K562 (cell line): ENCODE data around the gene COL13A1. TPM values are rescaled to one million over a fixed set of nuclear protein-coding genes. Genes with fewer than 3 reads are reported as not detected.

Experiments used
- ATAC-seq: fragments of 200-7000 bp; cut with Tn5 transposase; 3 replicates; pipeline ENCODE4 v1.9.1; 2020; ENCODE audit warnings: moderate library complexity
- BruUV-seq: library from RNA; stranded (reverse); fragments of 400-500 nt; replicated peaks from 2 replicates; lab custom pipeline; 2021; lab: Mats Ljungman, UMichigan
- CTCF ChIA-PET: fragments of 300-600 bp; formaldehyde crosslinking; extraction: SDS; loops from one replicate; lab custom pipeline; 2021; ENCODE audit warnings: low intra/inter-chr PET ratio; lab: Yijun Ruan, JAX
- POLR2A ChIA-PET: fragments of 300-600, 350-650 bp; sonication (Branson Sonifier 250); formaldehyde crosslinking; extraction: SDS; loops from one replicate; lab custom pipeline; 2021; ENCODE audit warnings: antibody characterized with exemption, inconsistent platforms; lab: Yijun Ruan, JAX
- DNase-seq, 4 experiments: peaks; one replicate each; pipeline versions ENCODE4 v3.0.0 to v3.0.0-alpha.2; 2011 to 2018; ENCODE audit warnings: low spot score in 3 of 4, mixed read lengths in 3 of 4; ENCODE audit errors: extremely low read depth in 1 of 4
- FAIRE-seq: peaks from 2 replicates; lab custom pipeline; 2011; peaks lifted over from hg19 to GRCh38; lab: Jason Lieb, UNC
- H2AFZ ChIP-seq: 2 replicates; pipeline ENCODE4 v1.6.0; 2011; ENCODE audit warnings: low read depth, low read length, control low read depth, inconsistent platforms
- H3K27ac ChIP-seq: fragments of 200-600 bp; 3 replicates; pipeline ENCODE4 v1.8.0; 2011; ENCODE audit warnings: low read depth, mild to moderate bottlenecking, control low read depth, inconsistent platforms, low read length, moderate library complexity, mixed read lengths; ENCODE audit errors: extremely low read depth
- H3K27me3 ChIP-seq, 2 experiments: fragments of 300-600 bp in 1 of 2; 2 replicates in 1 of 2; 3 replicates in 1 of 2; pipeline versions ENCODE4 v1.6.0 to v1.8.0; 2011; ENCODE audit warnings: inconsistent platforms in 2 of 2, low read length in 2 of 2, mild to moderate bottlenecking in 1 of 2, mixed read lengths in 1 of 2, moderate library complexity in 1 of 2; ENCODE audit not compliant: control insufficient read depth in 2 of 2, insufficient read depth in 2 of 2
- H3K36me3 ChIP-seq: fragments of 300-600 bp; 3 replicates; pipeline ENCODE4 v1.8.0; 2011; ENCODE audit warnings: mild to moderate bottlenecking, low read length, inconsistent platforms; ENCODE audit not compliant: control insufficient read depth, insufficient read depth
- H3K4me1 ChIP-seq, 2 experiments: fragments of 200-600 bp in 1 of 2; replicated peaks in 1 of 2; 2 replicates in 1 of 2; 3 replicates in 1 of 2; pipeline versions ENCODE4 v1.5.1 to v1.8.0; 2011; ENCODE audit warnings: inconsistent platforms in 2 of 2, low read length in 2 of 2, mild to moderate bottlenecking in 1 of 2, mixed read lengths in 1 of 2, moderate library complexity in 1 of 2; ENCODE audit not compliant: control insufficient read depth in 2 of 2, insufficient read depth in 2 of 2
- H3K4me2 ChIP-seq: 2 replicates; pipeline ENCODE4 v1.6.1; 2011; ENCODE audit warnings: low read length, control low read depth, inconsistent platforms, mixed read lengths; ENCODE audit not compliant: insufficient read depth
- H3K4me3 ChIP-seq: fragments of 200-600 bp; sonication (generic), shearing (Covaris generic); 2 replicates; pipeline ENCODE4 v1.5.1; 2016; ENCODE audit warnings: control low read depth, inconsistent platforms
- H3K79me2 ChIP-seq: fragments of 200-600 bp; 3 replicates; pipeline ENCODE4 v1.8.0; 2011; ENCODE audit warnings: low read length, inconsistent platforms; ENCODE audit not compliant: control insufficient read depth, insufficient read depth
- H3K9ac ChIP-seq, 2 experiments: 2 replicates each; pipeline versions ENCODE4 v1.6.0 to v1.6.1; 2011; ENCODE audit warnings: low read depth in 2 of 2, low read length in 2 of 2, control low read depth in 1 of 2, inconsistent platforms in 1 of 2, mild to moderate bottlenecking in 1 of 2, mixed read lengths in 1 of 2; ENCODE audit not compliant: insufficient read depth in 1 of 2
- H3K9me1 ChIP-seq: one replicate; pipeline ENCODE4 v1.6.0; 2011; ENCODE audit warnings: inconsistent platforms, mild to moderate bottlenecking, low read length, moderate library complexity; ENCODE audit not compliant: control insufficient read depth, insufficient read depth
- H3K9me3 ChIP-seq: replicated peaks from 2 replicates; pipeline ENCODE4 v1.5.1; 2011; ENCODE audit warnings: low read depth, low read length, inconsistent platforms; ENCODE audit not compliant: control insufficient read depth, insufficient read depth
- H4K20me1 ChIP-seq: replicated peaks from 2 replicates; pipeline ENCODE4 v1.6.1; 2011; ENCODE audit warnings: low read length, inconsistent platforms, mixed read lengths; ENCODE audit not compliant: control insufficient read depth, insufficient read depth
- CREM ChIP-seq: IDR thresholded peaks from 2 replicates; pipeline ENCODE4 v1.6.1; 2014; ENCODE audit warnings: antibody characterized with exemption, low read depth
- MAZ ChIP-seq, 2 experiments: fragments of 450-650 bp in 1 of 2; sonication (generic) in 1 of 2; formaldehyde crosslinking; IDR thresholded peaks in 1 of 2; conservative IDR thresholded peaks in 1 of 2; 2 replicates each; pipeline versions ENCODE4 v1.4.0 to v1.5.0; 2020; ENCODE audit warnings: mild to moderate bottlenecking in 1 of 2, missing genetic modification reagents in 1 of 2
- MTF1 ChIP-seq: fragments of 250-450 bp; sonication (Bioruptor Pico); IDR thresholded peaks from 2 replicates; pipeline ENCODE4 v1.9.0; 2021; ENCODE audit warnings: moderate library complexity, mild to moderate bottlenecking, inconsistent platforms, borderline replicate concordance
- NFATC3 ChIP-seq: fragments of 450-650 bp; IDR thresholded peaks from 2 replicates; pipeline ENCODE4 v1.6.1; 2017; ENCODE audit warnings: mild to moderate bottlenecking
- TBP ChIP-seq: optimal IDR thresholded peaks from 2 replicates; pipeline ENCODE3; 2011; ENCODE audit warnings: low read depth, low read length, improper control_type of control experiment
- TSC22D4 ChIP-seq: fragments of 450-650 bp; IDR thresholded peaks from 2 replicates; pipeline ENCODE4 v1.6.1; 2016; ENCODE audit warnings: missing genetic modification characterization, missing biosample characterization, control low read depth
- ZNF707 ChIP-seq: fragments of 250-450 bp; sonication (Bioruptor Pico); conservative IDR thresholded peaks from 2 replicates; pipeline ENCODE4 v1.8.0; 2022; ENCODE audit warnings: inconsistent platforms, mild to moderate bottlenecking, moderate library complexity
- ZZZ3 ChIP-seq: fragments of 450-650 bp; IDR thresholded peaks from 2 replicates; pipeline ENCODE4 v1.6.1; 2016; ENCODE audit warnings: antibody characterized with exemption, mild to moderate bottlenecking, moderate library complexity
- WGBS: fragments of 100-300 bp; shearing (Covaris generic); methylation state at CpG from one replicate; pipeline ENCODE4 v1.1.6; 2016; ENCODE audit warnings: low coverage, mixed read lengths; ENCODE audit not compliant: insufficient coverage; ENCODE audit errors: missing lambda C conversion rate; 5-methylcytosine and 5-hydroxymethylcytosine counted together
- in situ Hi-C: fragments of 300-500 bp; cut with MboI; formaldehyde crosslinking; loops from 4 replicates; pipeline ENCODE4 v1.15.0; 2018; ENCODE audit warnings: inconsistent platforms, mixed read lengths
- intact Hi-C: fragments of 100-400 bp; cut with micrococcal nuclease; formaldehyde crosslinking; loops from 2 replicates; pipeline ENCODE4 v1.14.2; 2022
- polyA plus RNA-seq, 8 experiments: library from polyadenylated mRNA; depleted of rRNA in 4 of 8; stranded (reverse) in 5 of 8; unstranded in 3 of 8; fragments of >200 nt; fragmentation: Nextera tagmentation in 2 of 8; fragmentation: Illumina TruSeq in 1 of 8; extraction: Ambion mirVana in 2 of 8; extraction: Trizol in 1 of 8; gene quantifications; 2 replicates each; pipeline versions ENCODE4 v1.2.1 to v1.2.3, GENCODE V29; 2011 to 2014; ENCODE audit warnings: inconsistent platforms in 1 of 8, missing spikeins in 1 of 8
- total RNA-seq, 7 experiments: library from RNA; depleted of rRNA in 6 of 7; stranded (reverse); fragments of >200 nt in 6 of 7; fragmentation: Illumina TruSeq in 2 of 7; extraction: Trizol in 2 of 7; gene quantifications; 2 replicates each; pipeline versions ENCODE4 v1.2.1 to v1.2.3, GENCODE V29; 2011 to 2021; ENCODE audit warnings: low replicate concordance in 1 of 7
- TF ChIP-seq, protein P1 (sequence below): fragments of 450-650 bp; formaldehyde crosslinking; IDR thresholded peaks from 2 replicates; pipeline ENCODE4 v1.4.0; 2020; ENCODE audit warnings: mild to moderate bottlenecking, moderate library complexity
- TF ChIP-seq, protein P2 (sequence below): fragments of 250-450 bp; sonication (Bioruptor Pico); IDR thresholded peaks from 2 replicates; pipeline ENCODE4 v1.4.0; 2020; ENCODE audit warnings: mild to moderate bottlenecking, moderate library complexity
- TF ChIP-seq, protein P3 (sequence below): fragments of 450-650 bp; IDR thresholded peaks from 2 replicates; pipeline ENCODE4 v1.6.1; 2017; ENCODE audit warnings: antibody characterized with exemption
- TF ChIP-seq, protein P4 (sequence below): fragments of 250-450 bp; sonication (Bioruptor Pico); IDR thresholded peaks from 2 replicates; pipeline ENCODE4 v1.8.0; 2022; ENCODE audit warnings: moderate library complexity, mild to moderate bottlenecking, inconsistent platforms

COL13A1 gene
- total and polyA plus RNA-seq, 9 of the 15 experiments (the other 6 are each of a cell fraction or from before 2014, with no cell fraction given): not detected

DNA sequence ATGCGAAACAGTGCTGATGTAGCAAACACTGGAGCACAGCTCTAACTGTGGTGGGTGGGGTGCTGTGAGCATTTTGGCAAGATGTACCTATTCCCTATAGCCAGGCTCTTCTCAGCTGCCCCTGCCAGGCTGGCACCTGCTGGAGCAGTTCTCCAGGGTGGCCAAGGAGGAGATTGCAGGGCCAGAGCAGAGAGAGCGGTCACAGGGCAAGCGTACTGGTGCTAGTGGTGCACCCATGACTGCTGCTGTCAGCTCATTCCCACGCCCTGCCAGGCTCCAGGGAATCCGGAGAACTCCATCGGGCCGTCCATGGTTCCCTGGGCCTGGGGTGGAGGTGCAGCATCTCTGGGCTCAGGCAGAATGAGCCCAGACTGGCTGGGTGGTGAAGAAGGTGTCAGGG, 2.1 kb downstream of the COL13A1 start (continued):
- TF ChIP-seq MAZ (CRISPR knock-in tag; conservative IDR thresholded peaks at IDR 0.05 in 1 of 2, IDR thresholded peaks at IDR 0.05 in 1 of 2): no peak
- TF ChIP-seq ZNF707 (CRISPR knock-in tag): no peak
- TF ChIP-seq CREM: no peak
- TF ChIP-seq, all 486 proteins: peak for 0

DNA sequence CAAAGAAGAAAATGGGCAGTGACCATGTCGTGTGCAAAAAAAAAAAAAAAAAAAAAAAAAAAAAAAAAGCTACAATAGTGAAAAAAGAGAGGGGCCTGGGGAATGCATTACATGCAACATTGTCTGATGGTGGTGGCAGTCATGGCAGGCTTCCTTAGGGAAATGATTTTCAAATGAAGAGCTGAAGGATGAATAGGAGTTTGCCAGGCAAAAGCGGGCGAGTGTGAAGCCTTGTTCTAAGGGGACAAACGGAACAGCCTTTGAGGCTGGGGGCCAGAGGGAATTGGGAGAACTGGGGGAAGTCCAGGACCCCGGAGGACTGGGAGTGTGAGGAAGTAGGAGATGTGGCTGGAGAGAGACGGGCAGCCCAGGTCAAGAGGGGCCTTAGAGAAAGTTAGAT, 3.1 kb downstream of the COL13A1 start:
- H3K27ac ChIP-seq: no peak overlapping the region
- no peak for DNase-seq
- no peak overlapping the region for H3K4me2 ChIP-seq
- H3K9ac ChIP-seq: no peak overlapping the region
- ChIA-PET POLR2A (no interaction called here), CTCF (interaction anchor here (0.5 kb wide), 1 partner anchor 226 kb away, joined by 3 read pairs; no protein-coding TSS in a partner anchor)
- H3K79me2 ChIP-seq: no peaks in the 10 kb centered on the region
- in situ Hi-C loops: no loop called here
- no peak for ATAC-seq
- H3K36me3 ChIP-seq: no peaks in the 10 kb centered on the region
- H3K4me1 ChIP-seq: peaks cover 0 to 13% of the 10 kb centered on the region in 2 experiments; a peak in 1 of 5 replicates
- FAIRE-seq: no peak
- peaks cover 7% of the 10 kb centered on the region for H4K20me1 ChIP-seq
- H3K9me1 ChIP-seq: no peaks in the 10 kb centered on the region
- H3K9me3 ChIP-seq: no peaks in the 10 kb centered on the region; the same call in 1 of the 2 replicates
- no peak overlapping the region for H2AFZ ChIP-seq
- H3K4me3 ChIP-seq: no peak overlapping the region
- peaks cover 24 to 72% of the 10 kb centered on the region in 2 experiments; a peak in 4 of 5 replicates for H3K27me3 ChIP-seq
- WGBS: 0% methylated on average over 6 of the region's 6 CpGs
- no TSS peak for BruUV-seq
- intact Hi-C loops: loop anchor here (5.0 kb wide), 1 partner anchor 162 kb away; no protein-coding TSS in a partner anchor
- TF ChIP-seq NFATC3 (no peak), ZZZ3 (no peak), MTF1 (no peak), TBP (no peak), TSC22D4 (tag) (no peak)
- TF ChIP-seq, protein P1, sequence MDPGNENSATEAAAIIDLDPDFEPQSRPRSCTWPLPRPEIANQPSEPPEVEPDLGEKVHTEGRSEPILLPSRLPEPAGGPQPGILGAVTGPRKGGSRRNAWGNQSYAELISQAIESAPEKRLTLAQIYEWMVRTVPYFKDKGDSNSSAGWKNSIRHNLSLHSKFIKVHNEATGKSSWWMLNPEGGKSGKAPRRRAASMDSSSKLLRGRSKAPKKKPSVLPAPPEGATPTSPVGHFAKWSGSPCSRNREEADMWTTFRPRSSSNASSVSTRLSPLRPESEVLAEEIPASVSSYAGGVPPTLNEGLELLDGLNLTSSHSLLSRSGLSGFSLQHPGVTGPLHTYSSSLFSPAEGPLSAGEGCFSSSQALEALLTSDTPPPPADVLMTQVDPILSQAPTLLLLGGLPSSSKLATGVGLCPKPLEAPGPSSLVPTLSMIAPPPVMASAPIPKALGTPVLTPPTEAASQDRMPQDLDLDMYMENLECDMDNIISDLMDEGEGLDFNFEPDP (CRISPR knock-in tag): no peak
- TF ChIP-seq, protein P2, sequence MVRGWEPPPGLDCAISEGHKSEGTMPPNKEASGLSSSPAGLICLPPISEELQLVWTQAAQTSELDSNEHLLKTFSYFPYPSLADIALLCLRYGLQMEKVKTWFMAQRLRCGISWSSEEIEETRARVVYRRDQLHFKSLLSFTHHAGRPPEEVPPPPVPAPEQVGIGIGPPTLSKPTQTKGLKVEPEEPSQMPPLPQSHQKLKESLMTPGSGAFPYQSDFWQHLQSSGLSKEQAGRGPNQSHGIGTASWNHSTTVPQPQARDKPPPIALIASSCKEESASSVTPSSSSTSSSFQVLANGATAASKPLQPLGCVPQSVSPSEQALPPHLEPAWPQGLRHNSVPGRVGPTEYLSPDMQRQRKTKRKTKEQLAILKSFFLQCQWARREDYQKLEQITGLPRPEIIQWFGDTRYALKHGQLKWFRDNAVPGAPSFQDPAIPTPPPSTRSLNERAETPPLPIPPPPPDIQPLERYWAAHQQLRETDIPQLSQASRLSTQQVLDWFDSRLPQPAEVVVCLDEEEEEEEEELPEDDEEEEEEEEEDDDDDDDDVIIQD (CRISPR knock-in tag): no peak
- TF ChIP-seq, protein P3, sequence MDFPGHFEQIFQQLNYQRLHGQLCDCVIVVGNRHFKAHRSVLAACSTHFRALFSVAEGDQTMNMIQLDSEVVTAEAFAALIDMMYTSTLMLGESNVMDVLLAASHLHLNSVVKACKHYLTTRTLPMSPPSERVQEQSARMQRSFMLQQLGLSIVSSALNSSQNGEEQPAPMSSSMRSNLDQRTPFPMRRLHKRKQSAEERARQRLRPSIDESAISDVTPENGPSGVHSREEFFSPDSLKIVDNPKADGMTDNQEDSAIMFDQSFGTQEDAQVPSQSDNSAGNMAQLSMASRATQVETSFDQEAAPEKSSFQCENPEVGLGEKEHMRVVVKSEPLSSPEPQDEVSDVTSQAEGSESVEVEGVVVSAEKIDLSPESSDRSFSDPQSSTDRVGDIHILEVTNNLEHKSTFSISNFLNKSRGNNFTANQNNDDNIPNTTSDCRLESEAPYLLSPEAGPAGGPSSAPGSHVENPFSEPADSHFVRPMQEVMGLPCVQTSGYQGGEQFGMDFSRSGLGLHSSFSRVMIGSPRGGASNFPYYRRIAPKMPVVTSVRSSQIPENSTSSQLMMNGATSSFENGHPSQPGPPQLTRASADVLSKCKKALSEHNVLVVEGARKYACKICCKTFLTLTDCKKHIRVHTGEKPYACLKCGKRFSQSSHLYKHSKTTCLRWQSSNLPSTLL: no peak
- TF ChIP-seq, protein P4, sequence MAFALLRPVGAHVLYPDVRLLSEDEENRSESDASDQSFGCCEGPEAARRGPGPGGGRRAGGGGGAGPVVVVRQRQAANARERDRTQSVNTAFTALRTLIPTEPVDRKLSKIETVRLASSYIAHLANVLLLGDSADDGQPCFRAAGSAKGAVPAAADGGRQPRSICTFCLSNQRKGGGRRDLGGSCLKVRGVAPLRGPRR (CRISPR knock-in tag): no peak
